Activated CD4-positive, alpha-beta T cell treated with anti-CD3 and anti-CD28 coated beads, Interleukin-2, amount 10 ng/mL, durations not matched to agents 7 days and 5 days (primary cell): ENCODE data around the gene ZFR. TPM values are rescaled to one million over a fixed set of nuclear protein-coding genes. Genes with fewer than 3 reads are reported as not detected.
A peak's percentile ranks its signal among the peaks of the same experiment; 100 is the strongest.

Experiments
- CTCF ChIA-PET: fragments of 350-600 bp; sonication (Branson Sonifier 250); formaldehyde crosslinking; loops from one replicate; lab custom pipeline; 2021; ENCODE audit warnings: antibody characterized with exemption; lab: Charles Lee
- POLR2A ChIA-PET: fragments of 350-600 bp; sonication (Branson Sonifier 250); formaldehyde crosslinking; loops from one replicate; lab custom pipeline; 2021; ENCODE audit warnings: antibody characterized with exemption; lab: Charles Lee
- DNase-seq: peaks from one replicate; pipeline ENCODE4 v3.0.0-alpha.2; 2020
- H3K27ac Mint-ChIP-seq: one replicate; pipeline ENCODE4 v1.8.0; 2021; ENCODE audit warnings: mild to moderate bottlenecking, moderate library complexity, mixed read lengths
- H3K27me3 Mint-ChIP-seq: one replicate; pipeline ENCODE4 v1.8.0; 2021; ENCODE audit warnings: mixed read lengths
- H3K36me3 Mint-ChIP-seq: one replicate; pipeline ENCODE4 v1.8.0; 2021; ENCODE audit warnings: low read depth, mixed read lengths
- H3K4me1 Mint-ChIP-seq: one replicate; pipeline ENCODE4 v1.8.0; 2021; ENCODE audit warnings: mixed read lengths
- H3K4me3 Mint-ChIP-seq: one replicate; pipeline ENCODE4 v1.8.0; 2021; ENCODE audit warnings: mild to moderate bottlenecking, moderate library complexity, mixed read lengths
- H3K9me3 Mint-ChIP-seq: one replicate; pipeline ENCODE4 v1.8.0; 2021; ENCODE audit warnings: mixed read lengths
- total RNA-seq, 2 experiments: library from RNA; stranded (reverse); gene quantifications; one replicate each; pipeline ENCODE4 v1.2.3, GENCODE V29; 2021

The ZFR gene
- total RNA-seq, 2 experiments from 2014 or later, result 46.6 to 52.1 TPM

GRCh38 chr5:32394981-32395380, 49.6 kb downstream of the ZFR start:
- no peaks in the 10 kb centered on the region for H3K9me3 Mint-ChIP-seq
- no peaks in the 10 kb centered on the region for H3K27me3 Mint-ChIP-seq
- CTCF ChIA-PET, result no interaction called here
- H3K4me1 Mint-ChIP-seq, result peaks cover 4% of the 10 kb centered on the region
- H3K4me3 Mint-ChIP-seq, result no peak overlapping the region
- H3K27ac Mint-ChIP-seq, result no peak overlapping the region
- DNase-seq, result no peak
- H3K36me3 Mint-ChIP-seq, result peaks cover 46% of the 10 kb centered on the region
- POLR2A ChIA-PET, result no interaction called here

GRCh38 chr5:32392039-32392438, 52.5 kb downstream of the ZFR start:
- Mint-ChIP-seq H3K4me3 (no peak overlapping the region), H3K27ac (no peak overlapping the region), H3K27me3 (no peaks in the 10 kb centered on the region), H3K9me3 (no peaks in the 10 kb centered on the region), H3K4me1 (peaks cover 5% of the 10 kb centered on the region), H3K36me3 (peaks cover 47% of the 10 kb centered on the region)
- ChIA-PET CTCF (no interaction called here), POLR2A (no interaction called here)
- no peak for DNase-seq

- POLR2A ChIA-PET, result interaction anchor here (0.6 kb wide), 1 partner anchor 838 kb away, joined by 3 read pairs; no protein-coding TSS in a partner anchor
- CTCF ChIA-PET, result no interaction called here
- H3K36me3 Mint-ChIP-seq, result peaks cover 45% of the 10 kb centered on the region
- H3K4me3 Mint-ChIP-seq, result no peak overlapping the region
- no peaks in the 10 kb centered on the region for H3K27me3 Mint-ChIP-seq
- no peaks in the 10 kb centered on the region for H3K9me3 Mint-ChIP-seq
- peaks cover 5% of the 10 kb centered on the region for H3K4me1 Mint-ChIP-seq
- no peak overlapping the region for H3K27ac Mint-ChIP-seq
- DNase-seq, result no peak
Observed at GRCh38 chr5:32390819-32391591, 53.5 kb downstream of the ZFR start.

- H3K27me3 Mint-ChIP-seq, result no peaks in the 10 kb centered on the region
- ChIA-PET POLR2A (interaction anchor here (0.8 kb wide), 1 partner anchor 64 kb away, joined by 8 read pairs; no protein-coding TSS in a partner anchor), CTCF (interaction anchor here (0.6 to 1.3 kb wide), 3 partner anchors 9 to 201 kb away, joined by 3 to 6 read pairs (median 4); no protein-coding TSS in a partner anchor)
- no peak for DNase-seq
- peaks cover 5% of the 10 kb centered on the region for H3K4me1 Mint-ChIP-seq
- no peak overlapping the region for H3K4me3 Mint-ChIP-seq
- no peaks in the 10 kb centered on the region for H3K9me3 Mint-ChIP-seq
- no peak overlapping the region for H3K27ac Mint-ChIP-seq
- peaks cover 50% of the 10 kb centered on the region for H3K36me3 Mint-ChIP-seq
Observed at GRCh38 chr5:32388432-32389129, 56.0 kb downstream of the ZFR start.

GRCh38 chr5:32387841-32388240, 56.7 kb downstream of the ZFR start:
- POLR2A ChIA-PET, result interaction anchor here (0.8 kb wide), 1 partner anchor 63 kb away, joined by 8 read pairs; no protein-coding TSS in a partner anchor
- CTCF ChIA-PET, result interaction anchor here (0.9 to 1.3 kb wide), 2 partner anchors 10 to 202 kb away, joined by 3 to 4 read pairs; no protein-coding TSS in a partner anchor
- no peak overlapping the region for H3K27ac Mint-ChIP-seq
- no peak overlapping the region for H3K4me3 Mint-ChIP-seq
- H3K4me1 Mint-ChIP-seq, result peaks cover 5% of the 10 kb centered on the region
- no peaks in the 10 kb centered on the region for H3K9me3 Mint-ChIP-seq
- no peak for DNase-seq
- H3K36me3 Mint-ChIP-seq, result peaks cover 51% of the 10 kb centered on the region
- no peaks in the 10 kb centered on the region for H3K27me3 Mint-ChIP-seq

- Mint-ChIP-seq H3K4me1 (peaks cover 5% of the 10 kb centered on the region), H3K27ac (no peak overlapping the region), H3K4me3 (no peak overlapping the region), H3K9me3 (no peaks in the 10 kb centered on the region), H3K36me3 (peaks cover 49% of the 10 kb centered on the region), H3K27me3 (no peaks in the 10 kb centered on the region)
- CTCF ChIA-PET, result interaction anchor here (0.6 to 1.3 kb wide), 4 partner anchors 10 to 306 kb away, joined by 3 to 4 read pairs (median 4); no protein-coding TSS in a partner anchor
- POLR2A ChIA-PET, result no interaction called here
- no peak for DNase-seq
Observed at GRCh38 chr5:32387211-32387610, 57.3 kb downstream of the ZFR start.

- H3K9me3 Mint-ChIP-seq, result no peaks in the 10 kb centered on the region
- H3K27me3 Mint-ChIP-seq, result no peaks in the 10 kb centered on the region
- H3K4me1 Mint-ChIP-seq, result peaks cover 3% of the 10 kb centered on the region
- no peak overlapping the region for H3K27ac Mint-ChIP-seq
- no peak overlapping the region for H3K4me3 Mint-ChIP-seq
- DNase-seq, result no peak
- CTCF ChIA-PET, result interaction anchor here (0.6 to 1.9 kb wide), 3 partner anchors 14 to 152 kb away, joined by 4 to 6 read pairs (median 4); no protein-coding TSS in a partner anchor
- POLR2A ChIA-PET, result no interaction called here
- H3K36me3 Mint-ChIP-seq, result peaks cover 39% of the 10 kb centered on the region
Observed at GRCh38 chr5:32384621-32385020, 59.9 kb downstream of the ZFR start.

- DNase-seq, result no peak
- Mint-ChIP-seq H3K27me3 (no peaks in the 10 kb centered on the region), H3K4me3 (no peak overlapping the region), H3K9me3 (no peaks in the 10 kb centered on the region), H3K36me3 (peaks cover 36% of the 10 kb centered on the region), H3K4me1 (no peaks in the 10 kb centered on the region), H3K27ac (no peak overlapping the region)
- CTCF ChIA-PET, result interaction anchor here (1.5 to 2.1 kb wide), 3 partner anchors 15 to 151 kb away, joined by 4 to 6 read pairs (median 5); no protein-coding TSS in a partner anchor
- POLR2A ChIA-PET, result no interaction called here
Observed at GRCh38 chr5:32383586-32383985, 61.0 kb downstream of the ZFR start.

- H3K36me3 Mint-ChIP-seq, result peaks cover 34% of the 10 kb centered on the region
- POLR2A ChIA-PET, result no interaction called here
Observed at GRCh38 chr5:32383065-32383464, 61.5 kb downstream of the ZFR start.

GRCh38 chr5:32379421-32379820, 65.1 kb downstream of the ZFR start:
- Mint-ChIP-seq H3K27ac (peak overlapping the region; percentile 25), H3K4me1 (no peaks in the 10 kb centered on the region), H3K9me3 (no peaks in the 10 kb centered on the region), H3K27me3 (no peaks in the 10 kb centered on the region), H3K36me3 (peaks cover 37% of the 10 kb centered on the region), H3K4me3 (no peak overlapping the region)
- DNase-seq, result no peak
- ChIA-PET POLR2A (interaction anchor here (0.6 kb wide), 1 partner anchor 202 kb away, joined by 5 read pairs; no protein-coding TSS in a partner anchor), CTCF (interaction anchor here (0.8 to 1.1 kb wide), 2 partner anchors 50 to 121 kb away, joined by 3 to 4 read pairs; no protein-coding TSS in a partner anchor)

More at GRCh38 chr5:32383065-32383464, 61.5 kb downstream of the ZFR start:
- H3K27ac Mint-ChIP-seq, result no peak overlapping the region
- no peaks in the 10 kb centered on the region for H3K27me3 Mint-ChIP-seq
- no peaks in the 10 kb centered on the region for H3K9me3 Mint-ChIP-seq
- H3K4me3 Mint-ChIP-seq, result no peak overlapping the region
- CTCF ChIA-PET, result interaction anchor here (0.5 to 2.1 kb wide), 4 partner anchors 16 to 243 kb away, joined by 4 to 6 read pairs (median 4); no protein-coding TSS in a partner anchor
- no peak for DNase-seq
- H3K4me1 Mint-ChIP-seq, result no peaks in the 10 kb centered on the region

- H3K27ac Mint-ChIP-seq, result no peak overlapping the region
- POLR2A ChIA-PET, result interaction anchor here (0.5 kb wide), 1 partner anchor 28 kb away, joined by 3 read pairs; no protein-coding TSS in a partner anchor
- CTCF ChIA-PET, result interaction anchor here (0.5 to 1.1 kb wide), 2 partner anchors 120 to 284 kb away, joined by 3 to 4 read pairs; no protein-coding TSS in a partner anchor
Observed at GRCh38 chr5:32378966-32379365, 65.6 kb downstream of the ZFR start.

GRCh38 chr5:32369542-32370155, 74.9 kb downstream of the ZFR start:
- no peak overlapping the region for H3K27ac Mint-ChIP-seq
- peaks cover 44% of the 10 kb centered on the region for H3K36me3 Mint-ChIP-seq
- DNase-seq, result no peak
- no peaks in the 10 kb centered on the region for H3K9me3 Mint-ChIP-seq
- H3K4me3 Mint-ChIP-seq, result no peak overlapping the region
- ChIA-PET CTCF (no interaction called here), POLR2A (no interaction called here)
- H3K27me3 Mint-ChIP-seq, result no peaks in the 10 kb centered on the region
- H3K4me1 Mint-ChIP-seq, result no peaks in the 10 kb centered on the region

More at GRCh38 chr5:32378966-32379365, 65.6 kb downstream of the ZFR start:
- Mint-ChIP-seq H3K9me3 (no peaks in the 10 kb centered on the region), H3K36me3 (peaks cover 38% of the 10 kb centered on the region), H3K4me1 (no peaks in the 10 kb centered on the region), H3K4me3 (no peak overlapping the region), H3K27me3 (no peaks in the 10 kb centered on the region)
- no peak for DNase-seq
